Thymus (tissue), 11 donors: ENCODE measurements around the gene ITIH4. TPM values are rescaled to one million over a fixed set of nuclear protein-coding genes. Genes with fewer than 3 reads are reported as not detected.

Experiments used
- DNase-seq, 9 donors: peaks; one replicate each; pipeline ENCODE4 v3.0.0-alpha.2; 2013; ENCODE audit warnings: low spot score in 9 of 9, low read depth in 6 of 9, missing footprints in 1 of 9
- H3K27ac ChIP-seq, 2 donors: one replicate each; pipeline ENCODE4 v1.5.1; 2013; ENCODE audit warnings: control low read depth in 1 of 2, low read depth in 1 of 2, low read length in 1 of 2, mild to moderate bottlenecking in 1 of 2, moderate library complexity in 1 of 2
- H3K27me3 ChIP-seq, 2 donors: one replicate each; pipeline ENCODE4 v1.5.1; 2013; ENCODE audit warnings: low read length in 1 of 2; ENCODE audit not compliant: control insufficient read depth in 2 of 2, insufficient read depth in 1 of 2
- H3K36me3 ChIP-seq, 2 donors: one replicate each; pipeline ENCODE4 v1.5.1; 2013; ENCODE audit warnings: low read length in 1 of 2, mild to moderate bottlenecking in 1 of 2, moderate library complexity in 1 of 2; ENCODE audit not compliant: control insufficient read depth in 2 of 2, insufficient read depth in 2 of 2
- H3K4me1 ChIP-seq, 2 donors: one replicate each; pipeline ENCODE4 v1.5.1; 2013; ENCODE audit warnings: low read length in 2 of 2; ENCODE audit not compliant: control insufficient read depth in 2 of 2, insufficient read depth in 2 of 2
- H3K4me3 ChIP-seq, 2 donors: one replicate each; pipeline ENCODE4 v1.5.1; 2013; ENCODE audit warnings: low read length in 2 of 2, control low read depth in 1 of 2, mild to moderate bottlenecking in 1 of 2
- H3K9me3 ChIP-seq, 2 donors: one replicate each; pipeline ENCODE4 v1.5.1; 2013; ENCODE audit warnings: low read length in 1 of 2, mild to moderate bottlenecking in 1 of 2; ENCODE audit not compliant: control insufficient read depth in 2 of 2, insufficient read depth in 1 of 2
- WGBS: extraction: QIAGEN DNeasy Blood & Tissue Kit; methylation state at CpG from one replicate; pipeline ENCODE4 v1.1.7; 2013; 5-methylcytosine and 5-hydroxymethylcytosine counted together
- polyA plus RNA-seq: library from polyadenylated mRNA; stranded (reverse); fragments of 200-250 nt; gene quantifications from one replicate; pipeline ENCODE4 v1.2.3, GENCODE V29; 2013
- total RNA-seq: library from RNA; stranded (reverse); fragments of 120-200 nt; gene quantifications from one replicate; pipeline ENCODE4 v1.2.4, GENCODE V29; 2013
- donor health status: healthy.

The ITIH4 gene
- total and polyA plus RNA-seq, 2 donors = 4.5 to 40.8 TPM

DNA sequence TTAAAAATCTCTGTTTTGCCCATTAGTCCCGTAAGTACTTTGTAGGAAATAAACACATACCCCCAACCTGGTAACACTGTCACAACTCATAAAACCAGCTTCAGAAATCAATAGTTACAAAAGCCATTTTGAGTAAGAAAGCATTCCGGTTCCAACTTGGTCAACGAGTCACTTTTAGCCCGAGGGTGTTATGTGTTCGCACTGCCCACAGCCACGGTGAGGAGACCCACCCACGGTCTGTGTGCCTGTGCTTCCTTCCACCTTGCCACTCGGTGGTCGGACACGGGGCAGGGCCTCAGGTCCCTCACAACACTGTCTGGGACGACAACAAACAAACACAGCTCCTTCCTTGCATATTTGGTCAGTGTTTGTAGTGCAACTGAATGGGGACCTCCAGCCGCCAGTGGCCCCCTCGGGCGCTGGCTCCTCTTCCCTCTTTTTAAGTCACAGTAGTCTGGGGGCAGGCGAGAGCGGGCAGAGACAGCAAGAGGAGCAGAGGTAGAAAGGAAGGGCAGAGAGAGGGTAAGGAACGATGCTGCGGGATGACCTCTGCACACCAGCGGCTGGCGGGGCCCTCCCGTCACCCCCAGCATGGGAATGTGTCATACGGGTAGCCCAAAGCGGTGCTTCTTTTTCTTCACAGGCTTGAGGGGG, 9.5 kb upstream of the ITIH4 start:
- WGBS = 94% methylated on average over 23 of the region's 23 CpGs
- H3K4me1 ChIP-seq = peaks cover 23 to 99% of the 10 kb centered on the region in 2 donors

DNA sequence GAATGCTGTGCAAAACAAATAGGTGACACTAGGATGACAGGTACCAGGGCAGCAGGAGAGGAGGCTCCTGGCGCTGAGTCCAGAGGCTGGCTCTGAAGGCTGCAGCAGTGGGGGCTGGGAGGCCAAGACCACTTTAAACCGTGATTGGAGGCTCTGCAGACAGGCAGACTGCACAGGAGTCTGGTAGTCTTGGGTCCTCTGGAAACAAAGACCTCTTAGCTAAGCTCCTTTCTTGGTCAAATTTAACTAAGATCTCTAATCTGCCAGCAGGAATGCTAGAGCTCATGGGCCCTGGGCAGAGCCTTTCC, 8.8 kb upstream of the ITIH4 start:
- Histone ChIP-seq H3K27ac (peak overlapping the region in 1 of 2 donors; percentile 42), H3K4me3 (no peak overlapping the region), H3K9me3 (peaks cover 0 to 2% of the 10 kb centered on the region in 2 donors), H3K27me3 (no peaks in the 10 kb centered on the region), H3K4me1 (peaks cover 23 to 99% of the 10 kb centered on the region in 2 donors), H3K36me3 (peaks cover 51 to 64% of the 10 kb centered on the region in 2 donors)
- no peak for DNase-seq
- WGBS = 94% methylated on average over 2 of the region's 2 CpGs

More for the DNA sequence above, 9.5 kb upstream of the ITIH4 start:
- Histone ChIP-seq H3K36me3 (peaks cover 54 to 62% of the 10 kb centered on the region in 2 donors), H3K9me3 (peaks cover 0 to 2% of the 10 kb centered on the region in 2 donors), H3K27me3 (no peaks in the 10 kb centered on the region), H3K4me3 (no peak overlapping the region), H3K27ac (no peak overlapping the region)
- DNase-seq = no peak

DNA sequence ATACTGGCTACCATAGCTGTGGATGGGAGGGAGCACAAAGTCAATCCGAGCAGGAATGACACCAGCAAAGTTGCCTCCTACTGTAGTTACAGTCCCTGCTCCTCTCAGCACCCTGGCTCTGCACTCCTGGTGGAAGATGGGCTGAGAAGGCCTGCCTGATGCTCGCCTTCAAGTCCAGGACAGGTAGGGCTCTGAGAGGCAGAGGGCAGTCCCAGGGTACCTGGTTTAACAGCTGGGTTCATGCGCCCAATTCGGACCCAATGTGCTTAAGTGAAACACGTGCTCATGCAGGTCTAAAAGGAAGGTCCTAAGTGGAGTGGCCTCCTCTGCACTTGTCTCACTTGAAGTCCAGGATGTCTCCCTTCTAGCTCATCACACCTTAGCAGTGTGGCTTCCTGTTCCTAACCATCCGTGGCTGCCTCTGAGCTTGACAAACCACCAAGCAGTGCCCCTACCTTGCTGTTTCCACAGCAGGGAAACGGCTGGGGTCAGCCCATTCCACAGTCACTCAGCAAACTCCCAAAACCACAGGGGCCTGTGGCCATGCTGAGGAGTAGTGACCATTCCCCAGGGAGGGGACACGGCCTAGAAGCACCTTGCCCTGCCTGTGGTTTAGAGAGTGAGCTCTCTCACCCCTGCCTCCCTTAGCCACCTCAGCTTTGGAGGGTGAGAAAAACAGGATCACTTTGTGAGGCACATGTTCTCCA, 8.2 kb upstream of the ITIH4 start:
- Histone ChIP-seq H3K4me1 (peaks cover 21 to 99% of the 10 kb centered on the region in 2 donors), H3K9me3 (peaks cover 0 to 2% of the 10 kb centered on the region in 2 donors), H3K27me3 (no peaks in the 10 kb centered on the region), H3K27ac (peak overlapping the region in 1 of 2 donors; percentile 42), H3K4me3 (no peak overlapping the region), H3K36me3 (peaks cover 55 to 61% of the 10 kb centered on the region in 2 donors)
- WGBS = 65% methylated on average over 8 of the region's 8 CpGs
- DNase-seq = peak in 1 of 9 donors; percentile 32

DNA sequence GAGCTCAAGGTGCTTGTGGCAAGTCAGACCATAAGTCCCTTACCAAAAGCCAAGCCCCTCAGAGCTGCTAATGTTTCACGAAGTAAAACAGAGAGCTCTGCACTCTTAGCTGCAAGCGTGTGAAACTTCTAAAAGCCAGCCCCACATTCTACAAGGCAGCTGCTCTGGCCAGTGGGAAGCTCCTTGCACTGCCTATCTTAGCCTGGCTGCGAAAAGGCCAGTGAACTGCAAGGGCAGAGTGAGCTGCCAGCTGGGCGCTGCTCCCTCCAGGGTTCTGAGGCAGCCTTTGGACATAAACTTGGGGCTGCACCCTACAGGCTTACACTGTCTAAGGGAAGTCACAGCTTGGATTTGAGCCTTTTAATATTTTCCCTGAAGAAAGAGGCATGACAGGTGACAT, 6.5 kb upstream of the ITIH4 start:
- no peak for DNase-seq
- Histone ChIP-seq H3K36me3 (peaks cover 56 to 58% of the 10 kb centered on the region in 2 donors), H3K27me3 (no peaks in the 10 kb centered on the region), H3K9me3 (peaks cover 0 to 2% of the 10 kb centered on the region in 2 donors), H3K4me3 (no peak overlapping the region), H3K27ac (peak overlapping the region in 1 of 2 donors; percentile 59), H3K4me1 (peaks cover 16 to 85% of the 10 kb centered on the region in 2 donors)
- 84% methylated on average over 4 of the region's 4 CpGs for WGBS

DNA sequence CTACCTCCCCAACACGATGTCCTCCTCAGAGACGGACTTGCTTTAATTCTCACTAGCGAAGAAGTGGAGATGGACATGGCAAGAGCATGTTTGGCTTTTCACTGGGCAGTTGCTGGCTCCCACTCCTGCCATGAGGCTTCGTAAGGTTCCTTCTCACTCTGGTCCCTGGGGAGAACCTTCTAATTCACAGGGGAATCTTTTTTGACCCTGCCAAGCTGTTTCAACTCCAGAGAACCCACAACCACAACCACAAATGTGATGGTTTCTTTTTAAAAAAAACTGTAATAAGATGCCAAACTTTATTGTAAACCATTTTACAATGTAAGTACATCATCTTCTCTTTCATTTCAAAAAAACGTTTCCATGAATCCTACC, 6.0 kb upstream of the ITIH4 start:
- Histone ChIP-seq H3K36me3 (peaks cover 51 to 55% of the 10 kb centered on the region in 2 donors), H3K27me3 (no peaks in the 10 kb centered on the region), H3K9me3 (peaks cover 0 to 2% of the 10 kb centered on the region in 2 donors), H3K27ac (no peak overlapping the region), H3K4me3 (no peak overlapping the region), H3K4me1 (peaks cover 15 to 80% of the 10 kb centered on the region in 2 donors)
- no peak for DNase-seq
- 94% methylated on average over 5 of the region's 5 CpGs for WGBS

DNA sequence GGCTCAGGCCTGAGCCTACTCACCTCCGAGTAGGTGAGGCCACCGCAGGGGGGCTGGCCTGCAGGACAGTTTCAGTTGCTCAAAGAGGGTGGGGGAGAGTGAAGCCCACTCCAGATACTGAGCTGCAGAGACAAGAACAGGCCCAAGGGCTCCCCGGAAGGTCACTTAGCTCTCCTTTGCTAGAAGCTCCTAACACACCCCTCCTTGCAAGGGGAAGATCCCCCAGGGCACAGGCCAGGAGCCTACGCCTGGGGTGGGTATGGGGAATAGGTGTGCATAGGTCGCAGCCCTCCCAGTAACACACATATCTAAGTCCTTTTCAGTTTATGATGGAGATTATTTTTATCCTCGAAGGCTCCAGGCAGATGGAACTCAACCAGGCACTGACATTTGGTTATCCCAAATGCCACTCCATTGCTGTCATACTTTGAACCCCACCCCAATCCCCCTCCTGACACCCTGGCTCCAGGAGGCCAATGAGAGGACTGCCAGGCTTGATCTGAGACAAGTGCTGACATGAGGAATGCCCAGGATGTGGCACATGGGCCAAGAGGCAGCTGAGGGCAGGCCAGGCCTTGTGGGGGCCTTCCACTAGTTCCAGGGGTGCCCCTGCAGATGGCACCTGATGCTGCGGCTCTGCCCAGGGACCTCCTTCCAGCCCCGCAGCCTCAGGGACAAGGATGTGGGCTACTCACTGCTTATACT, 5.4 kb upstream of the ITIH4 start:
- no peak overlapping the region for H3K27ac ChIP-seq
- H3K27me3 ChIP-seq = no peaks in the 10 kb centered on the region
- whole genome bisulfite sequencing = 96% methylated on average over 8 of the region's 8 CpGs
- H3K36me3 ChIP-seq = peaks cover 46 to 50% of the 10 kb centered on the region in 2 donors
- peaks cover 15 to 75% of the 10 kb centered on the region in 2 donors for H3K4me1 ChIP-seq
- no peak for DNase-seq
- H3K9me3 ChIP-seq = no peaks in the 10 kb centered on the region
- H3K4me3 ChIP-seq = no peak overlapping the region

DNA sequence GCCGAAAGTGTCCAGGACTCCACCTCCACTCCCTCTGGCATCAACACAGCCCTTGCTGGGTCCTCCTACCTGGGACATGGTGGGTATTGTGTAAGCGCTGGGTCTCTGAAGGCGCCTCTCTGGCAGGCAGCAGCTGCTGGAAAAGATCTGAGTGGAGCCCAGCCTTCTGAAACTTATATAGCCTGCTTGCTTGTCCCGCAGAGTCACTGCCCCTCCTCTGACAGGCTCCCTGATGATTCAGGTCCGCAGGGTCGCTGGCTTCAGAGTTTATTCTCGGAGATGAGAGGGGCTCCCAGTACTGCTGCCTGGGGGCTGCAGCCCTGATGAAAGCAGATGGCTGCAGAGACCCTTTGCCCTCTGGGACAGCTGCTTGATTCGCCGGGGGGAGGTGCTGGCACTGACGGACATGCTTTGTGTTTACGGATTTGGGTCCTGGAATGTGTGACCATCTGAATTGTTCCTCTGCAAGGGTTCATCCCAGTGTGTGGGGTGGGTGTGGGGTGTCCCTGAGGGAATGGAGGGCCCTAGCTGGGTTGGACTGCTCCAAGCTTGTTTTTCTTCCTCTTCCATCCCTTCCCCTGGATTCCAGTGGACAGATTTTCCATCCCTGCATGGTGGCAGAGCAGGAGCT, 4.5 kb upstream of the ITIH4 start, which contains the start of gene MUSTN1:
Gene MUSTN1, minus strand, starts transcription at position 149 of the 631 bp plus-strand sequence. Its CDS starts 71 bp downstream, at position 78.
- Histone ChIP-seq H3K27ac (peak within 1 kb of the TSS in 1 of 2 donors; percentile 61), H3K9me3 (no peaks in the 10 kb centered on the region), H3K36me3 (peaks cover 40 to 47% of the 10 kb centered on the region in 2 donors), H3K27me3 (no peaks in the 10 kb centered on the region), H3K4me1 (peaks cover 15 to 65% of the 10 kb centered on the region in 2 donors), H3K4me3 (no peak within 1 kb of the TSS)
- WGBS = 89% methylated on average over 11 of the region's 11 CpGs
- DNase-seq = no peak

DNA sequence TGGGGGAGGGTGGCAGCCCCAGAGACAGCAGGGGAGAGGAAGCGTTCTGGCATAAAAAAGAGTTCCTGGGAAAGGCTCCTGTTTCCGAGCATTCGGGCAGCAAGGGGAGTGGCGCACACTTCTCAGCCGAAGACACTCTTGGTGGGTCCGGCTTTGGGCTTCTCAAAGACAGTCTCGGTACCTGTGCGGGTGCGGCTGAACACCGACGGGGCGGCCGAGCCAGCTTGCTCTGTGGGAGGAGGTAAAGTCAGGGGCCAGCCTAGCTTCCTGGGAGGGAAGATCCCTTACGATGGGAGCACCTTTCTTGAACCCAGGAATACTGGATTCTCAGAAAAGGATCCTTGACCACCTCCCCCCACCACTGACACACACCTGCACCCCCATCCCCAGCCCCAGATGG, 2.7 kb upstream of the ITIH4 start:
- H3K4me3 ChIP-seq = no peak overlapping the region
- H3K27me3 ChIP-seq = no peaks in the 10 kb centered on the region
- H3K27ac ChIP-seq = no peak overlapping the region
- WGBS = 97% methylated on average over 14 of the region's 14 CpGs
- DNase-seq = no peak
- peaks cover 34 to 48% of the 10 kb centered on the region in 2 donors for H3K36me3 ChIP-seq
- peaks cover 9 to 48% of the 10 kb centered on the region in 2 donors for H3K4me1 ChIP-seq
- H3K9me3 ChIP-seq = no peaks in the 10 kb centered on the region
